KOPT-K1 (cell line): ENCODE data around the gene NDRG3.
A peak's percentile ranks its signal among the peaks of the same experiment; 100 is the strongest.

Source experiments
- H3K27ac ChIP-seq: fragments of 200-600 bp; sonication (generic); 2 replicates; pipeline ENCODE4 v1.5.1; 2016; ENCODE audit warnings: antibody characterized with exemption, mild to moderate bottlenecking, low read depth, low read length; ENCODE audit not compliant: poor library complexity, severe bottlenecking
- H3K36me3 ChIP-seq: fragments of 200-600 bp; sonication (generic); 2 replicates; pipeline ENCODE4 v1.5.1; 2017; ENCODE audit warnings: antibody characterized with exemption, mild to moderate bottlenecking, low read length, moderate library complexity; ENCODE audit not compliant: insufficient read depth
- H3K9me3 ChIP-seq: fragments of 200-600 bp; sonication (generic); 2 replicates; pipeline ENCODE4 v1.5.1; 2017; ENCODE audit warnings: antibody characterized with exemption, low read length, mild to moderate bottlenecking; ENCODE audit not compliant: insufficient read depth, poor library complexity, severe bottlenecking

The NDRG3 gene

DNA sequence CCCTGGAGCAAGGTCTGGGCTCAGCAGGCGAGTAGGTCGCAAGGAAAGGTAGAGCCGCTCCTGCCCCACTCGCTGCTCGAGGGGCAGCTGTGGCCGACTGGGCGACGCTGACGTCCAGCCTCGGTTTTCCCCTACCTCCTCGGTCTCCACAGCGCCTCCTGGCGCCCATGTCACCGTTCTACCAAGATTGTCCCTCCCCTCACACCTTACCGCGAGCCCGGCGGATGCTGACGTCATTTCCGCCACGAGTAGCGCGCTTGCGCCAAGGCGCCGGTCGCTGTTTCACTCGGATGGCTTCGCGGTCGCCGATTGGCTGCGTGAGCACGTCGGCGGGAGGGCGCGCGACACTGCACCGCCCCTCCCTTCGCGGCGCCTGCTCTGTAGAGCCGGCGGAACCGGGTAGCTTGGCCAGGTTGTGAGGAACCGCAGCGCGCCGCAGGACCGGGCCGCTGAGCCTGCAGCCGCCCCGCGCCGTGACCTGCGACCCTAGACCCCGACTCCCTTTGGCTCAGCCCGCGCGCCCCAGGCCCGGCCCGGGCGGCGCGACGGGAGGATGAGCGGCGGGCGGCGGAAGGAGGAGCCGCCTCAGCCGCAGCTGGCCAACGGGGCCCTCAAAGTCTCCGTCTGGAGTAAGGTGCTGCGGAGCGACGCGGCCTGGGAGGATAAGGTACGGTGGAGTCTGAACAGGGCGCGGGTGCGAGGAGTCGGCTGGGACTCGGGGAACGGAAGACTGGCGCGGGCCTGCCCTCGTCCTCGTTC is 140.3 kb downstream of the NDRG3 start, which contains the start of gene RAB5IF:
Gene RAB5IF, plus strand, starts transcription at position 381 of the 759 bp plus-strand sequence. Its CDS starts 173 bp downstream, at position 554.
- H3K36me3 ChIP-seq = peaks cover 34% of the 10 kb centered on the region
- H3K9me3 ChIP-seq = no peaks in the 10 kb centered on the region
- H3K27ac ChIP-seq = peak within 1 kb of the TSS; percentile 85

DNA sequence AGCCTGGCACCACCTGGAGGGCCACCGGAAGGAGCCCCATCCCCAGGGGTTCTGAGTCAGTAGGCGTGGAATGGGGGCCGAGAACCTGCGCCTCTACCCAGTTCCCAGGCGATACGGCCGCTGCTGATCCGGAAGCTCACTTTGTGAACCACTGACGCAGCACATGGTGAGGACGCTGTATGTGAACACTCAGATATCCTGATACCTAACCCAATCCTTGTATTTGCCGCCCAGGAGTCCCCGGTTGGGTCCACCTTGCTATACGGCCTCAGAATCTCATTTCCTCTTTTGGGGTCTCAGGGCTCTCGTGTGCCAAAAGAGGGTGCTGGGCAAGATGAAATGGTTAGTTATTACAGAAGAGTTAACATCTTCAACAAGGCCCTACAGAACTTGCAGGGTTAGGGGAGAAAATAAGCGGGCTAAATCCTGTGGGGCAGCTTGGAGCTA is 140.9 kb downstream of the NDRG3 start:
- Histone ChIP-seq H3K9me3 (no peaks in the 10 kb centered on the region), H3K27ac (peak overlapping the region; percentile 85), H3K36me3 (peaks cover 28% of the 10 kb centered on the region)
